Measurements from ENCODE around the gene EDDM13. TPM values are rescaled to one million over a fixed set of nuclear protein-coding genes. Genes with fewer than 3 reads are reported as not detected.
"Not testable (repeated sequence)": the region's sequence is repeated elsewhere in the genome, so short reads cannot be mapped to it uniquely, and the experiment has no call there.

Gene EDDM13
- total RNA-seq, 6 experiments from 2014 or later = not detected

GRCh38 chr19:56252699-56253422 lies 19.7 kb upstream of the EDDM13 start:
- WGBS (ENCODE audit: insufficient coverage, low coverage, low lambda C conversion rate, missing lambda C conversion rate) = 26% methylated on average over 7 of the region's 10 CpGs
- ATAC-seq = peak; percentile 85 to 98 (median 95)
- H3K27ac ChIP-seq = no peak overlapping the region
- H3K9me3 ChIP-seq = no peaks in the 10 kb centered on the region
- no peaks in the 10 kb centered on the region for H3K36me3 ChIP-seq
- H3K27me3 ChIP-seq = no peaks in the 10 kb centered on the region
- no peak for TF ChIP-seq POLR2A (IDR thresholded peaks at IDR 0.05)
- peak; percentile 78 to 90 (median 82) for TF ChIP-seq CTCF (IDR thresholded peaks at IDR 0.05)
- no peak overlapping the region for H3K4me3 ChIP-seq
- intact Hi-C loops (cut with DNase I) = loop anchor here in 1 of 2 donors (10.0 kb wide), 1 partner anchor 82 kb away; no protein-coding TSS in a partner anchor
- peak; percentile 78 to 81 (median 81) for DNase-seq
- no peaks in the 10 kb centered on the region for H3K4me1 ChIP-seq

GRCh38 chr19:56253737-56254136 lies 18.8 kb upstream of the EDDM13 start:
- DNase-seq (no peak), ATAC-seq (peak; percentile 67 to 81 (median 70))
- no peaks in the 10 kb centered on the region for H3K4me1 ChIP-seq
- no peak overlapping the region for H3K4me3 ChIP-seq
- no peak for TF ChIP-seq POLR2A (IDR thresholded peaks at IDR 0.05)
- peak; percentile 44 to 61 (median 48) for TF ChIP-seq CTCF (IDR thresholded peaks at IDR 0.05)
- intact Hi-C loops (cut with DNase I) = loop anchor here in 1 of 2 donors (10.0 kb wide), 1 partner anchor 81 kb away; no protein-coding TSS in a partner anchor
- no peak overlapping the region for H3K27ac ChIP-seq
- no peaks in the 10 kb centered on the region for H3K36me3 ChIP-seq
- H3K27me3 ChIP-seq = no peaks in the 10 kb centered on the region
- H3K9me3 ChIP-seq = no peaks in the 10 kb centered on the region
- 24% methylated on average over 5 of the region's 5 CpGs for WGBS (ENCODE audit: insufficient coverage, low coverage, low lambda C conversion rate, missing lambda C conversion rate)

DNA sequence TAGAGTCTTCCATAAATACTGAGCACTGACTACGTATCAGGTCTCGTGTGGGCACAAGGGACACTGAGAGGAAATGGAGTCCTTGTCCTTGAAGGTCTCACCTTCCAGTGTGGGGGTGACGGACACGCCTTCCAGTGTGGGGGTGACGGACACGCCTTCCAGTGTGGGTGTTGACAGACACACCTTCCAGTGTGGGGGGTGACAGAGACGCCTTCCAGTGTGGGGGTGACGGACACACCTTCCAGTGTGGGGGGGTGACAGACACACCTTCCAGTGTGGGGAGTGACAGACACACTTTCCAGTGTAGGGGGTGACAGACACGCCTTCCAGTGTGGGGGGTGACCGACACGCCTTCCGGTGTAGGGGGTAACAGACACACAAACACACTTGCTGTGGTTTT lies 14.3 kb upstream of the EDDM13 start:
- no peaks in the 10 kb centered on the region for H3K9me3 ChIP-seq
- no peak for TF ChIP-seq CTCF (IDR thresholded peaks at IDR 0.05)
- TF ChIP-seq POLR2A (IDR thresholded peaks at IDR 0.05) = no peak
- H3K4me3 ChIP-seq = no peak overlapping the region
- H3K4me1 ChIP-seq = no peaks in the 10 kb centered on the region
- H3K36me3 ChIP-seq = no peaks in the 10 kb centered on the region
- DNase-seq = no peak
- intact Hi-C loops (cut with DNase I) = loop anchor here in 1 of 2 donors (10.0 kb wide), 1 partner anchor 77 kb away; no protein-coding TSS in a partner anchor
- ATAC-seq = no peak
- no peak overlapping the region for H3K27ac ChIP-seq
- no peaks in the 10 kb centered on the region for H3K27me3 ChIP-seq
- WGBS (ENCODE audit: insufficient coverage, low coverage, low lambda C conversion rate, missing lambda C conversion rate) = 96% methylated on average over 4 of the region's 12 CpGs

- no peaks in the 10 kb centered on the region for H3K27me3 ChIP-seq
- H3K4me1 ChIP-seq = no peaks in the 10 kb centered on the region
- H3K27ac ChIP-seq = no peak overlapping the region
- H3K4me3 ChIP-seq = no peak overlapping the region
- H3K9me3 ChIP-seq = no peaks in the 10 kb centered on the region
- ATAC-seq (no peak), DNase-seq (no peak)
- TF ChIP-seq CTCF (IDR thresholded peaks at IDR 0.05) (no peak), POLR2A (IDR thresholded peaks at IDR 0.05) (no peak)
- intact Hi-C loops (cut with DNase I) = no loop called here
- H3K36me3 ChIP-seq = no peaks in the 10 kb centered on the region
Observed at GRCh38 chr19:56261145-56261544, 11.4 kb upstream of the EDDM13 start.

- H3K27ac ChIP-seq; H3K36me3 ChIP-seq; DNase-seq; H3K4me3 ChIP-seq; intact Hi-C loops (cut with DNase I); H3K4me1 ChIP-seq; ATAC-seq; H3K27me3 ChIP-seq; H3K9me3 ChIP-seq: not testable (repeated sequence)
- 100% methylated on average over 2 of the region's 6 CpGs for WGBS (ENCODE audit: insufficient coverage, low coverage, low lambda C conversion rate, missing lambda C conversion rate)
Observed at GRCh38 chr19:56261932-56262331, 10.6 kb upstream of the EDDM13 start.

Measured in right lobe of liver (tissue), 6 donors.